WTC11 (cell line): ENCODE measurements around the gene BCAT1. TPM values are rescaled to one million over a fixed set of nuclear protein-coding genes. Genes with fewer than 3 reads are reported as not detected.

ENCODE experiments used
- ATAC-seq: fragments of 200-7000 bp; cut with Tn5 transposase; 2 replicates; pipeline ENCODE4 v1.10.0; 2021; ENCODE audit warnings: mild to moderate bottlenecking, moderate library complexity
- CTCF ChIA-PET: fragments of 300-600 bp; sonication (Branson Sonifier 250); formaldehyde crosslinking; loops from one replicate; lab custom pipeline; 2021; ENCODE audit warnings: antibody characterized with exemption; lab: Charles Lee
- POLR2A ChIA-PET: fragments of 350-600 bp; sonication (Branson Sonifier 250); formaldehyde crosslinking; loops from one replicate; lab custom pipeline; 2021; ENCODE audit warnings: antibody characterized with exemption; lab: Charles Lee
- DNase-seq: peaks from one replicate; pipeline ENCODE4 v3.0.0; 2021; ENCODE audit warnings: low spot score
- H3K27ac Mint-ChIP-seq: 2 replicates; pipeline ENCODE4 v1.8.0; 2021; ENCODE audit warnings: mixed read lengths
- H3K27me3 Mint-ChIP-seq: 2 replicates; pipeline ENCODE4 v1.8.0; 2021; ENCODE audit warnings: low read depth, mild to moderate bottlenecking, moderate library complexity, mixed read lengths
- H3K36me3 Mint-ChIP-seq: 2 replicates; pipeline ENCODE4 v1.8.0; 2021; ENCODE audit warnings: mixed read lengths
- H3K4me1 Mint-ChIP-seq: 2 replicates; pipeline ENCODE4 v1.8.0; 2022; ENCODE audit warnings: mixed read lengths
- H3K4me3 Mint-ChIP-seq: 2 replicates; pipeline ENCODE4 v1.8.0; 2021; ENCODE audit warnings: mild to moderate bottlenecking, moderate library complexity, mixed read lengths
- H3K9me3 Mint-ChIP-seq: 2 replicates; pipeline ENCODE4 v1.8.0; 2021; ENCODE audit warnings: mixed read lengths
- FOXJ3 ChIP-seq: sonication (generic); formaldehyde crosslinking; IDR thresholded peaks from 2 replicates; pipeline ENCODE4 v1.9.0; 2021; ENCODE audit warnings: missing genetic modification reagents, mild to moderate bottlenecking, borderline replicate concordance
- IRF2 ChIP-seq: sonication (generic); formaldehyde crosslinking; IDR thresholded peaks from 2 replicates; pipeline ENCODE4 v1.8.0; 2022; ENCODE audit warnings: low read depth, missing genetic modification reagents, borderline replicate concordance
- JAZF1 ChIP-seq: fragments of 250-450 bp; sonication (Bioruptor Pico); IDR thresholded peaks from 2 replicates; pipeline ENCODE4 v1.9.0; 2021; ENCODE audit warnings: moderate library complexity, mild to moderate bottlenecking, inconsistent platforms
- NFATC4 ChIP-seq: fragments of 250-450 bp; sonication (Bioruptor Pico); IDR thresholded peaks from 2 replicates; pipeline ENCODE4 v1.9.0; 2021; ENCODE audit warnings: mild to moderate bottlenecking
- OVOL2 ChIP-seq: fragments of 250-450 bp; sonication (Bioruptor Pico); IDR thresholded peaks from 2 replicates; pipeline ENCODE4 v1.9.0; 2021; ENCODE audit warnings: mild to moderate bottlenecking, borderline replicate concordance
- RELA ChIP-seq: sonication (generic); formaldehyde crosslinking; IDR thresholded peaks from 2 replicates; pipeline ENCODE4 v1.8.1; 2022; ENCODE audit warnings: missing genetic modification reagents, mild to moderate bottlenecking, borderline replicate concordance
- RORB ChIP-seq: fragments of 250-450 bp; sonication (Bioruptor Pico); IDR thresholded peaks from 2 replicates; pipeline ENCODE4 v1.9.0; 2021; ENCODE audit warnings: mild to moderate bottlenecking
- SMAD3 ChIP-seq: sonication (generic); formaldehyde crosslinking; IDR thresholded peaks from 2 replicates; pipeline ENCODE4 v1.8.0; 2022; ENCODE audit warnings: missing genetic modification reagents, mild to moderate bottlenecking, borderline replicate concordance
- SMAD4 ChIP-seq: sonication (generic); formaldehyde crosslinking; IDR thresholded peaks from 2 replicates; pipeline ENCODE4 v1.8.0; 2022; ENCODE audit warnings: mild to moderate bottlenecking, missing genetic modification reagents
- SP1 ChIP-seq: sonication (generic); formaldehyde crosslinking; conservative IDR thresholded peaks from 2 replicates; pipeline ENCODE4 v1.8.1; 2022; ENCODE audit warnings: missing genetic modification reagents
- TEAD4 ChIP-seq: sonication (generic); formaldehyde crosslinking; IDR thresholded peaks from 2 replicates; pipeline ENCODE4 v1.8.0; 2022; ENCODE audit warnings: mild to moderate bottlenecking, missing genetic modification reagents
- ZNF121 ChIP-seq: sonication (generic); formaldehyde crosslinking; IDR thresholded peaks from 2 replicates; pipeline ENCODE4 v1.8.0; 2023; ENCODE audit warnings: missing genetic modification reagents
- ZNF232 ChIP-seq: sonication (generic); formaldehyde crosslinking; IDR thresholded peaks from 2 replicates; pipeline ENCODE4 v1.8.0; 2022; ENCODE audit warnings: mild to moderate bottlenecking, missing genetic modification reagents
- ZNF263 ChIP-seq: sonication (generic); formaldehyde crosslinking; IDR thresholded peaks from 2 replicates; pipeline ENCODE4 v1.8.1; 2022; ENCODE audit warnings: low read depth, mild to moderate bottlenecking, moderate library complexity, missing genetic modification reagents
- ZNF423 ChIP-seq: fragments of 250-450 bp; sonication (Bioruptor Pico); IDR thresholded peaks from 2 replicates; pipeline ENCODE4 v2.1.2; 2022; ENCODE audit warnings: mild to moderate bottlenecking, moderate library complexity
- total RNA-seq: library from RNA; stranded (reverse); gene quantifications from 3 replicates; pipeline ENCODE4 v1.2.3, GENCODE V29; 2021
- TF ChIP-seq, protein P1 (sequence below): sonication (generic); formaldehyde crosslinking; IDR thresholded peaks from 2 replicates; pipeline ENCODE4 v1.8.0; 2023; ENCODE audit warnings: mild to moderate bottlenecking, missing genetic modification reagents
- TF ChIP-seq, protein P2 (sequence below): fragments of 250-450 bp; sonication (Bioruptor Pico); IDR thresholded peaks from 2 replicates; pipeline ENCODE4 v1.9.0; 2021; ENCODE audit warnings: mild to moderate bottlenecking
- TF ChIP-seq, protein P3 (sequence below): sonication (generic); formaldehyde crosslinking; IDR thresholded peaks from 2 replicates; pipeline ENCODE4 v1.8.0; 2022; ENCODE audit warnings: missing genetic modification reagents
- TF ChIP-seq, protein P4 (sequence below): sonication (generic); formaldehyde crosslinking; IDR thresholded peaks from 2 replicates; pipeline ENCODE4 v1.8.1; 2023; ENCODE audit warnings: mild to moderate bottlenecking, missing genetic modification reagents, borderline replicate concordance
- TF ChIP-seq, protein P5 (sequence below): sonication (generic); formaldehyde crosslinking; IDR thresholded peaks from 2 replicates; pipeline ENCODE4 v1.8.0; 2022; ENCODE audit warnings: mild to moderate bottlenecking, missing genetic modification reagents
- TF ChIP-seq, protein P6 (sequence below): fragments of 250-450 bp; sonication (Bioruptor Pico); IDR thresholded peaks from 2 replicates; pipeline ENCODE4 v1.9.0; 2021; ENCODE audit warnings: mild to moderate bottlenecking, borderline replicate concordance

Gene BCAT1
- total RNA-seq, 1 experiment from 2014 or later, result 267 TPM

DNA sequence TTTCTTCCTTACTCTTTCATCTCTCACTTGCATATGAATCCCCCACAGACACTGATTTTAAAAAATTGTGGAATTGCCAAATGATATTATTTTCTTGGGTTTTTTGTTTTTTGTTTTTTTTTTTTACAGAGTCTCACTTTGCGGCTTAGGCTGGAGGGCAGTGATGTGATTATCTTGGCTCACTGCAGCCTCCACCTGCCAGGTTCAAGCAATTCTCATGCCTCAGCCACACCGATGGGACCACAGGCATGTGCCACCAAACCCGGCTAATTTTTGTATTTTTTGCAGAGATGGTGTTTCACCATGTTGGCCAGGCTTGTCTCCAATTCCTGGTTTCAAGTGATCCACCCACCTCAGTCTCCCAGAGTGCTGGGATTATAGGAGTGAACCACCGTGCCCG is 68.2 kb downstream of the BCAT1 start (continued):
- TF ChIP-seq, protein P1, sequence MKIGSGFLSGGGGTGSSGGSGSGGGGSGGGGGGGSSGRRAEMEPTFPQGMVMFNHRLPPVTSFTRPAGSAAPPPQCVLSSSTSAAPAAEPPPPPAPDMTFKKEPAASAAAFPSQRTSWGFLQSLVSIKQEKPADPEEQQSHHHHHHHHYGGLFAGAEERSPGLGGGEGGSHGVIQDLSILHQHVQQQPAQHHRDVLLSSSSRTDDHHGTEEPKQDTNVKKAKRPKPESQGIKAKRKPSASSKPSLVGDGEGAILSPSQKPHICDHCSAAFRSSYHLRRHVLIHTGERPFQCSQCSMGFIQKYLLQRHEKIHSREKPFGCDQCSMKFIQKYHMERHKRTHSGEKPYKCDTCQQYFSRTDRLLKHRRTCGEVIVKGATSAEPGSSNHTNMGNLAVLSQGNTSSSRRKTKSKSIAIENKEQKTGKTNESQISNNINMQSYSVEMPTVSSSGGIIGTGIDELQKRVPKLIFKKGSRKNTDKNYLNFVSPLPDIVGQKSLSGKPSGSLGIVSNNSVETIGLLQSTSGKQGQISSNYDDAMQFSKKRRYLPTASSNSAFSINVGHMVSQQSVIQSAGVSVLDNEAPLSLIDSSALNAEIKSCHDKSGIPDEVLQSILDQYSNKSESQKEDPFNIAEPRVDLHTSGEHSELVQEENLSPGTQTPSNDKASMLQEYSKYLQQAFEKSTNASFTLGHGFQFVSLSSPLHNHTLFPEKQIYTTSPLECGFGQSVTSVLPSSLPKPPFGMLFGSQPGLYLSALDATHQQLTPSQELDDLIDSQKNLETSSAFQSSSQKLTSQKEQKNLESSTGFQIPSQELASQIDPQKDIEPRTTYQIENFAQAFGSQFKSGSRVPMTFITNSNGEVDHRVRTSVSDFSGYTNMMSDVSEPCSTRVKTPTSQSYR (CRISPR knock-in tag), result no peak
- TF ChIP-seq SMAD3 (no peak), ZNF423 (CRISPR knock-in tag) (no peak), OVOL2 (CRISPR knock-in tag) (no peak), IRF2 (CRISPR knock-in tag) (no peak), FOXJ3 (CRISPR knock-in tag) (no peak), NFATC4 (CRISPR knock-in tag) (no peak), ZNF263 (CRISPR knock-in tag) (no peak), ZNF232 (CRISPR knock-in tag) (no peak), JAZF1 (CRISPR knock-in tag) (no peak)
- TF ChIP-seq, protein P2, sequence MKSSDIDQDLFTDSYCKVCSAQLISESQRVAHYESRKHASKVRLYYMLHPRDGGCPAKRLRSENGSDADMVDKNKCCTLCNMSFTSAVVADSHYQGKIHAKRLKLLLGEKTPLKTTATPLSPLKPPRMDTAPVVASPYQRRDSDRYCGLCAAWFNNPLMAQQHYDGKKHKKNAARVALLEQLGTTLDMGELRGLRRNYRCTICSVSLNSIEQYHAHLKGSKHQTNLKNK (CRISPR knock-in tag), result no peak

DNA sequence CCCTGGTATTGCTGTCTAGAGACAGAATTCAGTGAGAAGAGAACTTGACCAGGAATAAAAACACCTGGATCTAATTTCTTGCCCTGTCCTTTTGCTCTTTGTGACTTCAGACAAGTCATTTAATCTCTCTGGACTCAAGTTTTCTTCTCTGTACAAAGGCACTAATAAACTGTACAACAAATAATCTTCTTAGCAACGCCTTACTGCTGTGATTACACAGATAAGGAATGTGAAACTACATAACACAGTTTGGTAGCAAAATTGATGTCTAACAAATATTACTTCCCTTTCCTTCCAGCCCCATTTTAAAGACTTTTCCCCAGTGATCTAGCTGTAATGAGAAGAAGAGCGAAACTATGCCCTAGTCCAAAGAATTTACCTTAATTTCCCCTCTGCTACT is 69.3 kb downstream of the BCAT1 start:
- DNase-seq (no peak), ATAC-seq (no peak)
- H3K4me3 Mint-ChIP-seq, result no peak overlapping the region
- peaks cover 58% of the 10 kb centered on the region for H3K36me3 Mint-ChIP-seq
- H3K4me1 Mint-ChIP-seq, result 0 out of 2 replicates have a peak, but pooled peaks cover 2% of the 10 kb centered on the region
- ChIA-PET CTCF (no interaction called here), POLR2A (no interaction called here)
- no peaks in the 10 kb centered on the region for H3K27me3 Mint-ChIP-seq
- H3K27ac Mint-ChIP-seq, result peak overlapping the region; percentile 2
- no peaks in the 10 kb centered on the region for H3K9me3 Mint-ChIP-seq
- TF ChIP-seq SP1 (CRISPR knock-in tag) (no peak), SMAD4 (CRISPR knock-in tag) (no peak), RELA (CRISPR knock-in tag) (no peak), JAZF1 (CRISPR knock-in tag) (no peak), ZNF121 (CRISPR knock-in tag) (no peak), RORB (no peak), FOXJ3 (CRISPR knock-in tag) (no peak), TEAD4 (no peak)
- TF ChIP-seq, protein P3, sequence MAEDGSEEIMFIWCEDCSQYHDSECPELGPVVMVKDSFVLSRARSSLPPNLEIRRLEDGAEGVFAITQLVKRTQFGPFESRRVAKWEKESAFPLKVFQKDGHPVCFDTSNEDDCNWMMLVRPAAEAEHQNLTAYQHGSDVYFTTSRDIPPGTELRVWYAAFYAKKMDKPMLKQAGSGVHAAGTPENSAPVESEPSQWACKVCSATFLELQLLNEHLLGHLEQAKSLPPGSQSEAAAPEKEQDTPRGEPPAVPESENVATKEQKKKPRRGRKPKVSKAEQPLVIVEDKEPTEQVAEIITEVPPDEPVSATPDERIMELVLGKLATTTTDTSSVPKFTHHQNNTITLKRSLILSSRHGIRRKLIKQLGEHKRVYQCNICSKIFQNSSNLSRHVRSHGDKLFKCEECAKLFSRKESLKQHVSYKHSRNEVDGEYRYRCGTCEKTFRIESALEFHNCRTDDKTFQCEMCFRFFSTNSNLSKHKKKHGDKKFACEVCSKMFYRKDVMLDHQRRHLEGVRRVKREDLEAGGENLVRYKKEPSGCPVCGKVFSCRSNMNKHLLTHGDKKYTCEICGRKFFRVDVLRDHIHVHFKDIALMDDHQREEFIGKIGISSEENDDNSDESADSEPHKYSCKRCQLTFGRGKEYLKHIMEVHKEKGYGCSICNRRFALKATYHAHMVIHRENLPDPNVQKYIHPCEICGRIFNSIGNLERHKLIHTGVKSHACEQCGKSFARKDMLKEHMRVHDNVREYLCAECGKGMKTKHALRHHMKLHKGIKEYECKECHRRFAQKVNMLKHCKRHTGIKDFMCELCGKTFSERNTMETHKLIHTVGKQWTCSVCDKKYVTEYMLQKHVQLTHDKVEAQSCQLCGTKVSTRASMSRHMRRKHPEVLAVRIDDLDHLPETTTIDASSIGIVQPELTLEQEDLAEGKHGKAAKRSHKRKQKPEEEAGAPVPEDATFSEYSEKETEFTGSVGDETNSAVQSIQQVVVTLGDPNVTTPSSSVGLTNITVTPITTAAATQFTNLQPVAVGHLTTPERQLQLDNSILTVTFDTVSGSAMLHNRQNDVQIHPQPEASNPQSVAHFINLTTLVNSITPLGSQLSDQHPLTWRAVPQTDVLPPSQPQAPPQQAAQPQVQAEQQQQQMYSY (CRISPR knock-in tag), result no peak
- TF ChIP-seq, protein P4, sequence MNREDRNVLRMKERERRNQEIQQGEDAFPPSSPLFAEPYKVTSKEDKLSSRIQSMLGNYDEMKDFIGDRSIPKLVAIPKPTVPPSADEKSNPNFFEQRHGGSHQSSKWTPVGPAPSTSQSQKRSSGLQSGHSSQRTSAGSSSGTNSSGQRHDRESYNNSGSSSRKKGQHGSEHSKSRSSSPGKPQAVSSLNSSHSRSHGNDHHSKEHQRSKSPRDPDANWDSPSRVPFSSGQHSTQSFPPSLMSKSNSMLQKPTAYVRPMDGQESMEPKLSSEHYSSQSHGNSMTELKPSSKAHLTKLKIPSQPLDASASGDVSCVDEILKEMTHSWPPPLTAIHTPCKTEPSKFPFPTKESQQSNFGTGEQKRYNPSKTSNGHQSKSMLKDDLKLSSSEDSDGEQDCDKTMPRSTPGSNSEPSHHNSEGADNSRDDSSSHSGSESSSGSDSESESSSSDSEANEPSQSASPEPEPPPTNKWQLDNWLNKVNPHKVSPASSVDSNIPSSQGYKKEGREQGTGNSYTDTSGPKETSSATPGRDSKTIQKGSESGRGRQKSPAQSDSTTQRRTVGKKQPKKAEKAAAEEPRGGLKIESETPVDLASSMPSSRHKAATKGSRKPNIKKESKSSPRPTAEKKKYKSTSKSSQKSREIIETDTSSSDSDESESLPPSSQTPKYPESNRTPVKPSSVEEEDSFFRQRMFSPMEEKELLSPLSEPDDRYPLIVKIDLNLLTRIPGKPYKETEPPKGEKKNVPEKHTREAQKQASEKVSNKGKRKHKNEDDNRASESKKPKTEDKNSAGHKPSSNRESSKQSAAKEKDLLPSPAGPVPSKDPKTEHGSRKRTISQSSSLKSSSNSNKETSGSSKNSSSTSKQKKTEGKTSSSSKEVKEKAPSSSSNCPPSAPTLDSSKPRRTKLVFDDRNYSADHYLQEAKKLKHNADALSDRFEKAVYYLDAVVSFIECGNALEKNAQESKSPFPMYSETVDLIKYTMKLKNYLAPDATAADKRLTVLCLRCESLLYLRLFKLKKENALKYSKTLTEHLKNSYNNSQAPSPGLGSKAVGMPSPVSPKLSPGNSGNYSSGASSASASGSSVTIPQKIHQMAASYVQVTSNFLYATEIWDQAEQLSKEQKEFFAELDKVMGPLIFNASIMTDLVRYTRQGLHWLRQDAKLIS (CRISPR knock-in tag), result no peak
- TF ChIP-seq, protein P5, sequence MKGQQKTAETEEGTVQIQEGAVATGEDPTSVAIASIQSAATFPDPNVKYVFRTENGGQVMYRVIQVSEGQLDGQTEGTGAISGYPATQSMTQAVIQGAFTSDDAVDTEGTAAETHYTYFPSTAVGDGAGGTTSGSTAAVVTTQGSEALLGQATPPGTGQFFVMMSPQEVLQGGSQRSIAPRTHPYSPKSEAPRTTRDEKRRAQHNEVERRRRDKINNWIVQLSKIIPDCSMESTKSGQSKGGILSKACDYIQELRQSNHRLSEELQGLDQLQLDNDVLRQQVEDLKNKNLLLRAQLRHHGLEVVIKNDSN (CRISPR knock-in tag), result no peak
- TF ChIP-seq, protein P6, sequence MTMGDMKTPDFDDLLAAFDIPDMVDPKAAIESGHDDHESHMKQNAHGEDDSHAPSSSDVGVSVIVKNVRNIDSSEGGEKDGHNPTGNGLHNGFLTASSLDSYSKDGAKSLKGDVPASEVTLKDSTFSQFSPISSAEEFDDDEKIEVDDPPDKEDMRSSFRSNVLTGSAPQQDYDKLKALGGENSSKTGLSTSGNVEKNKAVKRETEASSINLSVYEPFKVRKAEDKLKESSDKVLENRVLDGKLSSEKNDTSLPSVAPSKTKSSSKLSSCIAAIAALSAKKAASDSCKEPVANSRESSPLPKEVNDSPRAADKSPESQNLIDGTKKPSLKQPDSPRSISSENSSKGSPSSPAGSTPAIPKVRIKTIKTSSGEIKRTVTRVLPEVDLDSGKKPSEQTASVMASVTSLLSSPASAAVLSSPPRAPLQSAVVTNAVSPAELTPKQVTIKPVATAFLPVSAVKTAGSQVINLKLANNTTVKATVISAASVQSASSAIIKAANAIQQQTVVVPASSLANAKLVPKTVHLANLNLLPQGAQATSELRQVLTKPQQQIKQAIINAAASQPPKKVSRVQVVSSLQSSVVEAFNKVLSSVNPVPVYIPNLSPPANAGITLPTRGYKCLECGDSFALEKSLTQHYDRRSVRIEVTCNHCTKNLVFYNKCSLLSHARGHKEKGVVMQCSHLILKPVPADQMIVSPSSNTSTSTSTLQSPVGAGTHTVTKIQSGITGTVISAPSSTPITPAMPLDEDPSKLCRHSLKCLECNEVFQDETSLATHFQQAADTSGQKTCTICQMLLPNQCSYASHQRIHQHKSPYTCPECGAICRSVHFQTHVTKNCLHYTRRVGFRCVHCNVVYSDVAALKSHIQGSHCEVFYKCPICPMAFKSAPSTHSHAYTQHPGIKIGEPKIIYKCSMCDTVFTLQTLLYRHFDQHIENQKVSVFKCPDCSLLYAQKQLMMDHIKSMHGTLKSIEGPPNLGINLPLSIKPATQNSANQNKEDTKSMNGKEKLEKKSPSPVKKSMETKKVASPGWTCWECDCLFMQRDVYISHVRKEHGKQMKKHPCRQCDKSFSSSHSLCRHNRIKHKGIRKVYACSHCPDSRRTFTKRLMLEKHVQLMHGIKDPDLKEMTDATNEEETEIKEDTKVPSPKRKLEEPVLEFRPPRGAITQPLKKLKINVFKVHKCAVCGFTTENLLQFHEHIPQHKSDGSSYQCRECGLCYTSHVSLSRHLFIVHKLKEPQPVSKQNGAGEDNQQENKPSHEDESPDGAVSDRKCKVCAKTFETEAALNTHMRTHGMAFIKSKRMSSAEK, result no peak
